A549 (cell line): ENCODE data around the gene CCDC187.

Experiments
- CTCF ChIP-seq: fragments of >200 bp; sonication (Bioruptor Twin); formaldehyde crosslinking; IDR thresholded peaks from 3 replicates; pipeline ENCODE4 v1.5.1; 2016
- EHMT2 ChIP-seq: fragments of 200-600 bp; sonication (generic); IDR thresholded peaks from 2 replicates; pipeline ENCODE4 v1.6.1; 2016; ENCODE audit warnings: antibody characterized with exemption, low read depth, mild to moderate bottlenecking, moderate library complexity
- HOXB5 ChIP-seq: fragments of 250-450 bp; sonication (Bioruptor Pico); IDR thresholded peaks from 2 replicates; pipeline ENCODE4 v1.5.0; 2020; ENCODE audit warnings: mild to moderate bottlenecking, moderate library complexity
- MAZ ChIP-seq: fragments of 150-350 bp; IDR thresholded peaks from 2 replicates; pipeline ENCODE4 v1.6.1; 2014; ENCODE audit warnings: antibody characterized with exemption, low read depth, low read length, borderline replicate concordance
- RAD21 ChIP-seq, 2 experiments: fragments of >200 bp in 1 of 2; sonication (Bioruptor Twin) in 1 of 2; formaldehyde crosslinking in 1 of 2; IDR thresholded peaks in 1 of 2; conservative IDR thresholded peaks in 1 of 2; 2 replicates in 1 of 2; 3 replicates in 1 of 2; pipeline ENCODE4 v1.6.1; 2012 to 2018; ENCODE audit warnings: inconsistent platforms in 1 of 2

- TF ChIP-seq MAZ = no peak
- no peak for TF ChIP-seq CTCF
- TF ChIP-seq HOXB5 (CRISPR knock-in tag) = no peak
- no peak for TF ChIP-seq RAD21 (conservative IDR thresholded peaks at IDR 0.05 in 1 of 2, IDR thresholded peaks at IDR 0.05 in 1 of 2)
- TF ChIP-seq EHMT2 = no peak
These were observed 48.7 kb downstream of the CCDC187 start for GRCh38 chr9:136255166-136255538.
